GM12878 (cell line): ENCODE results near the gene SGO1. TPM values are rescaled to one million over a fixed set of nuclear protein-coding genes. Genes with fewer than 3 reads are reported as not detected.

Source experiments
- ATAC-seq: fragments of 200-7000 bp; cut with Tn5 transposase; 3 replicates; pipeline ENCODE4 v1.9.1; 2020; ENCODE audit warnings: mild to moderate bottlenecking, moderate library complexity
- BruUV-seq: library from RNA; stranded (reverse); fragments of 400-500 nt; replicated peaks from 2 replicates; lab custom pipeline; 2021; lab: Mats Ljungman, UMichigan
- CTCF ChIA-PET: fragments of 300-600 bp; sonication (Branson Sonifier 250); formaldehyde crosslinking; extraction: SDS; loops from one replicate; lab custom pipeline; 2021; ENCODE audit warnings: inconsistent platforms; lab: Yijun Ruan, JAX
- POLR2A ChIA-PET: fragments of 350-600 bp; formaldehyde crosslinking; extraction: SDS; loops from one replicate; lab custom pipeline; 2021; ENCODE audit warnings: inconsistent platforms; lab: Charles Lee
- RAD21 ChIA-PET: fragments of 300-600 bp; sonication (Branson Sonifier 250); formaldehyde crosslinking; loops from one replicate; lab custom pipeline; 2023; ENCODE audit warnings: antibody characterized with exemption; ENCODE audit not compliant: unreplicated experiment; lab: Charles Lee
- SMC1A ChIA-PET: fragments of 300-600 bp; sonication (Branson Sonifier 250); formaldehyde crosslinking; loops from one replicate; lab custom pipeline; 2023; ENCODE audit not compliant: unreplicated experiment, uncharacterized antibody; lab: Charles Lee
- DNase-seq: peaks from one replicate; pipeline ENCODE4 v3.0.0-alpha.2; 2011; ENCODE audit warnings: low read depth, low spot score
- FAIRE-seq: peaks from 3 replicates; lab custom pipeline; 2011; peaks lifted over from hg19 to GRCh38; lab: Jason Lieb, UNC
- H2AFZ ChIP-seq: 2 replicates; pipeline ENCODE4 v1.6.0; 2011; ENCODE audit warnings: low read depth, low read length, control low read depth; ENCODE audit not compliant: control insufficient read depth
- H3K27ac ChIP-seq: 2 replicates; pipeline ENCODE4 v1.5.1; 2011; ENCODE audit warnings: control low read depth; ENCODE audit not compliant: control insufficient read depth, insufficient read depth
- H3K27me3 ChIP-seq, 2 experiments: replicated peaks in 1 of 2; 2 replicates each; pipeline versions ENCODE4 v1.6.0 to v1.6.1; 2011; ENCODE audit warnings: low read length in 1 of 2; ENCODE audit not compliant: control insufficient read depth in 2 of 2, insufficient read depth in 2 of 2
- H3K36me3 ChIP-seq, 2 experiments: 2 replicates each; pipeline ENCODE4 v1.5.1; 2011; ENCODE audit warnings: low read length in 1 of 2; ENCODE audit not compliant: control insufficient read depth in 2 of 2, insufficient read depth in 2 of 2
- H3K4me1 ChIP-seq: 2 replicates; pipeline ENCODE4 v1.6.1; 2011; ENCODE audit warnings: mild to moderate bottlenecking, low read length, moderate library complexity, mixed read lengths; ENCODE audit not compliant: control insufficient read depth, insufficient read depth
- H3K4me2 ChIP-seq: 2 replicates; pipeline ENCODE4 v1.6.0; 2011; ENCODE audit warnings: control low read depth; ENCODE audit not compliant: control insufficient read depth, insufficient read depth
- H3K4me3 ChIP-seq: fragments of 200-600 bp; sonication (generic); 2 replicates; pipeline ENCODE4 v1.5.1; 2016
- H3K79me2 ChIP-seq: 2 replicates; pipeline ENCODE4 v1.6.0; 2011; ENCODE audit warnings: low read length; ENCODE audit not compliant: control insufficient read depth, insufficient read depth
- H3K9ac ChIP-seq: 2 replicates; pipeline ENCODE4 v1.8.0; 2011; ENCODE audit warnings: low read length, control low read depth, mixed read lengths; ENCODE audit not compliant: control insufficient read depth, insufficient read depth
- H3K9me3 ChIP-seq: replicated peaks from 3 replicates; pipeline ENCODE4 v1.5.1; 2011; ENCODE audit warnings: mild to moderate bottlenecking, low read length; ENCODE audit not compliant: control insufficient read depth, insufficient read depth
- H4K20me1 ChIP-seq: 2 replicates; pipeline ENCODE4 v1.6.0; 2011; ENCODE audit not compliant: control insufficient read depth, insufficient read depth
- CREM ChIP-seq: IDR thresholded peaks from 2 replicates; pipeline ENCODE4 v1.6.1; 2014; ENCODE audit warnings: antibody characterized with exemption, low read depth
- CUX1 ChIP-seq: IDR thresholded peaks from 2 replicates; pipeline ENCODE4 v1.6.1; 2012; ENCODE audit warnings: improper control_type of control experiment, low read depth, low read length; ENCODE audit not compliant: insufficient replicate concordance
- HDGF ChIP-seq: fragments of 450-650 bp; IDR thresholded peaks from 2 replicates; pipeline ENCODE4 v1.6.1; 2016; ENCODE audit warnings: antibody characterized with exemption
- JUND ChIP-seq: IDR thresholded peaks from 2 replicates; pipeline ENCODE4 v1.6.1; 2012; ENCODE audit warnings: low read depth, mild to moderate bottlenecking, low read length, improper control_type of control experiment, moderate library complexity
- NR2C1 ChIP-seq: fragments of 450-650 bp; IDR thresholded peaks from 2 replicates; pipeline ENCODE4 v1.6.1; 2017; ENCODE audit warnings: antibody characterized with exemption, mild to moderate bottlenecking, moderate library complexity
- PKNOX1 ChIP-seq: fragments of 450-650 bp; IDR thresholded peaks from 2 replicates; pipeline ENCODE4 v1.6.1; 2016; ENCODE audit warnings: mild to moderate bottlenecking
- RCOR1 ChIP-seq: conservative IDR thresholded peaks from 2 replicates; pipeline ENCODE4 v1.6.1; 2012; ENCODE audit warnings: low read depth, low read length, improper control_type of control experiment
- SPI1 ChIP-seq: IDR thresholded peaks from 2 replicates; pipeline ENCODE4 v1.6.1; 2011; ENCODE audit warnings: low read depth, mild to moderate bottlenecking, low read length, moderate library complexity, borderline replicate concordance; ENCODE audit not compliant: insufficient read depth
- WGBS: methylation state at CpG from one replicate; pipeline ENCODE4 v1.1.6; 2016; ENCODE audit warnings: low lambda C conversion rate; ENCODE audit not compliant: insufficient replicate concordance, insufficient coverage; ENCODE audit errors: missing lambda C conversion rate; 5-methylcytosine and 5-hydroxymethylcytosine counted together
- in situ Hi-C: fragments of 300-500 bp; cut with MboI; formaldehyde crosslinking; loops from 9 replicates; pipeline ENCODE4 v1.14.3; 2018; ENCODE audit warnings: mixed read lengths
- intact Hi-C: fragments of 100-400 bp; cut with micrococcal nuclease; formaldehyde crosslinking; loops from one replicate; pipeline ENCODE4 v1.14.2; 2022; ENCODE audit not compliant: unreplicated experiment
- polyA plus RNA-seq, 11 experiments: library from polyadenylated mRNA; depleted of rRNA in 4 of 11; unstranded in 6 of 11; stranded (reverse) in 5 of 11; fragments of >200 nt; fragmentation: Nextera tagmentation in 4 of 11; fragmentation: Illumina TruSeq in 1 of 11; extraction: Ambion mirVana in 4 of 11; extraction: Trizol in 1 of 11; gene quantifications; 1 replicate in 1 of 11; 2 replicates in 10 of 11; pipeline versions ENCODE4 v1.2.1 to v1.2.3, GENCODE V29; 2011 to 2016; ENCODE audit warnings: inconsistent platforms in 2 of 11, missing spikeins in 2 of 11, low read depth in 1 of 11
- total RNA-seq, 4 experiments: library from RNA; depleted of rRNA in 3 of 4; stranded (reverse); fragments of >200 nt in 3 of 4; fragmentation: Illumina TruSeq in 1 of 4; extraction: Trizol in 1 of 4; gene quantifications; 2 replicates each; pipeline versions ENCODE4 v1.2.1 to v1.2.3, GENCODE V29; 2013 to 2021
- TF ChIP-seq, protein P1 (sequence below): fragments of 450-650 bp; IDR thresholded peaks from 2 replicates; pipeline ENCODE4 v1.6.1; 2017; ENCODE audit warnings: borderline replicate concordance
- TF ChIP-seq, protein P2 (sequence below): fragments of 450-650 bp; IDR thresholded peaks from 2 replicates; pipeline ENCODE4 v1.6.1; 2017; ENCODE audit warnings: low read depth, mild to moderate bottlenecking, moderate library complexity
- TF ChIP-seq, protein P3 (sequence below): fragments of 450-650 bp; IDR thresholded peaks from 2 replicates; pipeline ENCODE4 v1.6.1; 2017; ENCODE audit warnings: mild to moderate bottlenecking, low read depth, inconsistent platforms; ENCODE audit not compliant: poor library complexity, severe bottlenecking

The SGO1 gene
- total and polyA plus RNA-seq, 10 of the 15 experiments (the other 5 are each of a cell fraction or from before 2014, with no cell fraction given), result 10.9 to 46.2 (median 17.6) TPM

- Histone ChIP-seq H3K4me3 (no peak overlapping the region), H3K4me1 (no peaks in the 10 kb centered on the region), H3K9me3 (no peaks in the 10 kb centered on the region), H3K4me2 (no peak overlapping the region), H3K9ac (no peak overlapping the region), H3K27me3 (no peaks in the 10 kb centered on the region), H2AFZ (no peak overlapping the region), H3K79me2 (no peaks in the 10 kb centered on the region), H3K27ac (no peak overlapping the region), H3K36me3 (no peaks in the 10 kb centered on the region), H4K20me1 (no peaks in the 10 kb centered on the region)
- in situ Hi-C loops, result no loop called here
- no peak for FAIRE-seq
- no peak for ATAC-seq
- ChIA-PET CTCF (interaction anchor here (0.7 kb wide), 1 partner anchor 1069 kb away, joined by 3 read pairs; no protein-coding TSS in a partner anchor), SMC1A (interaction anchor here (0.7 kb wide), 1 partner anchor 10 kb away, joined by 3 read pairs; no protein-coding TSS in a partner anchor), POLR2A (interaction anchor here (0.7 kb wide), 1 partner anchor 21 kb away, joined by 3 read pairs; no protein-coding TSS in a partner anchor), RAD21 (no interaction called here)
- 14% methylated on average over 3 of the region's 3 CpGs for WGBS
- TF ChIP-seq NR2C1 (no peak), PKNOX1 (no peak), JUND (no peak), SPI1 (no peak), HDGF (no peak), RCOR1 (no peak), CUX1 (no peak), CREM (no peak)
- TF ChIP-seq, protein P1, sequence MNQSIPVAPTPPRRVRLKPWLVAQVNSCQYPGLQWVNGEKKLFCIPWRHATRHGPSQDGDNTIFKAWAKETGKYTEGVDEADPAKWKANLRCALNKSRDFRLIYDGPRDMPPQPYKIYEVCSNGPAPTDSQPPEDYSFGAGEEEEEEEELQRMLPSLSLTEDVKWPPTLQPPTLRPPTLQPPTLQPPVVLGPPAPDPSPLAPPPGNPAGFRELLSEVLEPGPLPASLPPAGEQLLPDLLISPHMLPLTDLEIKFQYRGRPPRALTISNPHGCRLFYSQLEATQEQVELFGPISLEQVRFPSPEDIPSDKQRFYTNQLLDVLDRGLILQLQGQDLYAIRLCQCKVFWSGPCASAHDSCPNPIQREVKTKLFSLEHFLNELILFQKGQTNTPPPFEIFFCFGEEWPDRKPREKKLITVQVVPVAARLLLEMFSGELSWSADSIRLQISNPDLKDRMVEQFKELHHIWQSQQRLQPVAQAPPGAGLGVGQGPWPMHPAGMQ, result no peak
- TF ChIP-seq, protein P2, sequence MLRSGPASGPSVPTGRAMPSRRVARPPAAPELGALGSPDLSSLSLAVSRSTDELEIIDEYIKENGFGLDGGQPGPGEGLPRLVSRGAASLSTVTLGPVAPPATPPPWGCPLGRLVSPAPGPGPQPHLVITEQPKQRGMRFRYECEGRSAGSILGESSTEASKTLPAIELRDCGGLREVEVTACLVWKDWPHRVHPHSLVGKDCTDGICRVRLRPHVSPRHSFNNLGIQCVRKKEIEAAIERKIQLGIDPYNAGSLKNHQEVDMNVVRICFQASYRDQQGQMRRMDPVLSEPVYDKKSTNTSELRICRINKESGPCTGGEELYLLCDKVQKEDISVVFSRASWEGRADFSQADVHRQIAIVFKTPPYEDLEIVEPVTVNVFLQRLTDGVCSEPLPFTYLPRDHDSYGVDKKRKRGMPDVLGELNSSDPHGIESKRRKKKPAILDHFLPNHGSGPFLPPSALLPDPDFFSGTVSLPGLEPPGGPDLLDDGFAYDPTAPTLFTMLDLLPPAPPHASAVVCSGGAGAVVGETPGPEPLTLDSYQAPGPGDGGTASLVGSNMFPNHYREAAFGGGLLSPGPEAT, result no peak
- TF ChIP-seq, protein P3, sequence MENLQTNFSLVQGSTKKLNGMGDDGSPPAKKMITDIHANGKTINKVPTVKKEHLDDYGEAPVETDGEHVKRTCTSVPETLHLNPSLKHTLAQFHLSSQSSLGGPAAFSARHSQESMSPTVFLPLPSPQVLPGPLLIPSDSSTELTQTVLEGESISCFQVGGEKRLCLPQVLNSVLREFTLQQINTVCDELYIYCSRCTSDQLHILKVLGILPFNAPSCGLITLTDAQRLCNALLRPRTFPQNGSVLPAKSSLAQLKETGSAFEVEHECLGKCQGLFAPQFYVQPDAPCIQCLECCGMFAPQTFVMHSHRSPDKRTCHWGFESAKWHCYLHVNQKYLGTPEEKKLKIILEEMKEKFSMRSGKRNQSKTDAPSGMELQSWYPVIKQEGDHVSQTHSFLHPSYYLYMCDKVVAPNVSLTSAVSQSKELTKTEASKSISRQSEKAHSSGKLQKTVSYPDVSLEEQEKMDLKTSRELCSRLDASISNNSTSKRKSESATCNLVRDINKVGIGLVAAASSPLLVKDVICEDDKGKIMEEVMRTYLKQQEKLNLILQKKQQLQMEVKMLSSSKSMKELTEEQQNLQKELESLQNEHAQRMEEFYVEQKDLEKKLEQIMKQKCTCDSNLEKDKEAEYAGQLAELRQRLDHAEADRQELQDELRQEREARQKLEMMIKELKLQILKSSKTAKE, result no peak
- intact Hi-C loops, result no loop called here
- BruUV-seq, result no TSS peak
- DNase-seq, result no peak
These were observed 32.2 kb upstream of the SGO1 start for GRCh38 chr3:20218215-20218614.
